Measurements from ENCODE around the gene NEDD4L. TPM values are rescaled to one million over a fixed set of nuclear protein-coding genes. Genes with fewer than 3 reads are reported as not detected.

The NEDD4L gene
- total RNA-seq, 1 experiment from 2014 or later, result 108 TPM

DNA sequence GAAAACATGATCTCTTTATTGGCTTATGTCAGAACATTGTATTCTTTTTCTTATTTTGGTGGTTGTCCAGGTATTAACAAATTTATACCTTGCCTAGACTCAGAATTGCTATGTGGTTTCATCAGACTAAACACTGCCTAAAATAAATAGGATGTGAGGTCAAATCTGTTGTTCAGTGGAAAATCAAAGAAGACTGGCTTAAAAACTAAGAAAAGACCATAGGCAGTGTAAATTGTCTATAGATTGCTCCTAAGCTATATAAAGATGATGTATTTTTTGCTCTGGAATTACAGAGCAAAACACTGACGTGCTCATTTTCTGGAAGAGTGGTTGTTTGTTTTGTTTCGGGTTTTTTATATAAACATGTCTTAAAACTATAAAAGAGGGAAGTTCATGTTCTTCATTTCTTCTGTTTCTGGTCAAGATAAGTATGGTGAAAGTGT is 318.8 kb downstream of the NEDD4L start:
- Mint-ChIP-seq H3K36me3 (ENCODE audit: insufficient read depth, unreplicated experiment) (peaks cover 59% of the 10 kb centered on the region), H3K9me3 (ENCODE audit: unreplicated experiment) (no peaks in the 10 kb centered on the region), H3K27ac (ENCODE audit: low read depth, unreplicated experiment) (peak overlapping the region; percentile 97), H3K4me1 (ENCODE audit: insufficient read depth, unreplicated experiment) (peaks cover 46% of the 10 kb centered on the region), H3K27me3 (ENCODE audit: insufficient read depth, unreplicated experiment) (no peaks in the 10 kb centered on the region), H3K4me3 (ENCODE audit: unreplicated experiment) (no peak overlapping the region)
- ChIA-PET POLR2A (no interaction called here), CTCF (interaction anchor here (1.1 kb wide), 1 partner anchor 14 kb away, joined by 4 read pairs; no protein-coding TSS in a partner anchor)
- DNase-seq (ENCODE audit: unreplicated experiment), result no peak
- TF ChIP-seq, protein P1, sequence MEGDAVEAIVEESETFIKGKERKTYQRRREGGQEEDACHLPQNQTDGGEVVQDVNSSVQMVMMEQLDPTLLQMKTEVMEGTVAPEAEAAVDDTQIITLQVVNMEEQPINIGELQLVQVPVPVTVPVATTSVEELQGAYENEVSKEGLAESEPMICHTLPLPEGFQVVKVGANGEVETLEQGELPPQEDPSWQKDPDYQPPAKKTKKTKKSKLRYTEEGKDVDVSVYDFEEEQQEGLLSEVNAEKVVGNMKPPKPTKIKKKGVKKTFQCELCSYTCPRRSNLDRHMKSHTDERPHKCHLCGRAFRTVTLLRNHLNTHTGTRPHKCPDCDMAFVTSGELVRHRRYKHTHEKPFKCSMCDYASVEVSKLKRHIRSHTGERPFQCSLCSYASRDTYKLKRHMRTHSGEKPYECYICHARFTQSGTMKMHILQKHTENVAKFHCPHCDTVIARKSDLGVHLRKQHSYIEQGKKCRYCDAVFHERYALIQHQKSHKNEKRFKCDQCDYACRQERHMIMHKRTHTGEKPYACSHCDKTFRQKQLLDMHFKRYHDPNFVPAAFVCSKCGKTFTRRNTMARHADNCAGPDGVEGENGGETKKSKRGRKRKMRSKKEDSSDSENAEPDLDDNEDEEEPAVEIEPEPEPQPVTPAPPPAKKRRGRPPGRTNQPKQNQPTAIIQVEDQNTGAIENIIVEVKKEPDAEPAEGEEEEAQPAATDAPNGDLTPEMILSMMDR (IDR thresholded peaks at IDR 0.05; ENCODE audit: unreplicated experiment), result no peak
- intact Hi-C loops (cut with micrococcal nuclease), result no loop called here
- BruUV-seq (replicated peaks), result no TSS peak

DNA sequence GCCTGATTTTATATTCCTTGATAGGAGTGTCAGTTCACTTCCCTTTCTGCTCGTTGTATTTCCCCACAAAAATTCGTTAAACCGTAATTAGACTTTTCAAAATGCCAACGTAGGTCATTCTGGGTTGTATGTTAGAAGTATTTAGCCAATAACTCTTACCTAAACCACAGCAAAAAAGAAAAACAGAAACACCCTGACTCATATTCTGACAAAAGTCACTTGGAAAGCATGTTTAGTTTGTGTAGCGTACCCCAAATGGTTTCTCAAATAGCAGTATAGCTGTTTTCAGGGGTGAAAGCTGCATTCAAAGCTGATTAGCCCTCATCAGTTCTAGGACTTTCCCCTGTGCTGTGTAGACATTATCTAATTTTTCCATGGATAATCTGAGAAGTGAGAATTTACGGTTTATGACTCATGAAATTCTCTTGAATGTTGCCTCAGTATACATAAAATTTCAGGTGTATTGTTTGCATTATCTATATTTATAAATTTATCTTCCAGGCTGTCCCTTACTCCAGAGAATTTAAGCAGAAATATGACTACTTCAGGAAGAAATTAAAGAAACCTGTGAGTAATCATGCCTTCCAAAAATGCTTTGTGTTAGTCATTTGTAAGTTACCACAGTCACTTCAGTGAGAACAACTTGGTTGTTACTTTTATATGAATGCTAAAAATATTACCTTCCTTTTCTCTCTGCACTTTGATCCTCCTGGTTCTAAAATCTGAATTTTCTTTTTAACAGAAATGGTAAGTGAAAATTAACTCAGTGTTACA is 319.9 kb downstream of the NEDD4L start:
- H3K4me3 Mint-ChIP-seq (ENCODE audit: unreplicated experiment), result no peak overlapping the region
- H3K27ac Mint-ChIP-seq (ENCODE audit: low read depth, unreplicated experiment), result peak overlapping the region; percentile 97
- H3K27me3 Mint-ChIP-seq (ENCODE audit: insufficient read depth, unreplicated experiment), result no peaks in the 10 kb centered on the region
- POLR2A ChIA-PET, result interaction anchor here (0.5 to 0.7 kb wide), 2 partner anchors 177 to 413 kb away, joined by 3 to 4 read pairs; no protein-coding TSS in a partner anchor
- CTCF ChIA-PET, result interaction anchor here (0.6 kb wide), 1 partner anchor 401 kb away, joined by 3 read pairs; no protein-coding TSS in a partner anchor
- H3K4me1 Mint-ChIP-seq (ENCODE audit: insufficient read depth, unreplicated experiment), result peaks cover 45% of the 10 kb centered on the region
- peaks cover 68% of the 10 kb centered on the region for H3K36me3 Mint-ChIP-seq (ENCODE audit: insufficient read depth, unreplicated experiment)
- peak; percentile 27 for DNase-seq (ENCODE audit: unreplicated experiment)
- no peaks in the 10 kb centered on the region for H3K9me3 Mint-ChIP-seq (ENCODE audit: unreplicated experiment)
- TF ChIP-seq, protein P1 (IDR thresholded peaks at IDR 0.05; ENCODE audit: unreplicated experiment), result no peak
- intact Hi-C loops (cut with micrococcal nuclease), result no loop called here
- TSS peak; percentile 40 for BruUV-seq (replicated peaks)

DNA sequence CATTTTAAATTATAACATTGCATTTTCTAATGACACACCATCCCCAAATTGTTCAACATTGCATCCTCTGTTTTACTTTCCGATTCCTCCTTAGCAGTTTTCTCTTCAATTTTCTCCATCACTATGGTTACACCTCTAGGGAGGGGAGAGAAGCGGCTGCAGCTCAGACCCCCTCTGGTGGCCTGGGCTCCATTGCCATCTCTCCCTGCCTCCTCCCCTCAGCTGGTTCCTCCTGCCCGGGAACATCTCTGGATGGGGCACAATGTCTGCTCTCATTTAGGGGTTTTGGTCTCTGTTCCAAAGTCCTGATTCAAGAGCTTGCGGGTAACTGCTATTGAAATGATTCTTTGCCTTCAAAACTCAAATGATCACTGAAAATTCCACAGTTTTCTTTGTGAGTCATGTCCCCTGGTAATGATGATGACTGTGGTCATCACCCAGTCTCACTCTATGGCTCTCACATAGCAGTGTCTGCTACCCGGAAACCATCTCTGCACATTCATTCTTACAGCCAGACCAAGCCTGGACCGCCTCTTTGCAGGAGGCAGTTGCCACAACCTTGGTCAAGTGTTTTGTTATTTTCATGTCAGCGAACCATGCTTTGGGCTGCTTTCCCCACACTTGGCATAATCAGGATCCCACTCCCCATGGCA is 321.0 kb downstream of the NEDD4L start:
- no peaks in the 10 kb centered on the region for H3K9me3 Mint-ChIP-seq (ENCODE audit: unreplicated experiment)
- intact Hi-C loops (cut with micrococcal nuclease), result no loop called here
- ChIA-PET CTCF (no interaction called here), POLR2A (interaction anchor here (0.6 kb wide), 1 partner anchor 7 kb away, joined by 6 read pairs; no protein-coding TSS in a partner anchor)
- peaks cover 37% of the 10 kb centered on the region for H3K4me1 Mint-ChIP-seq (ENCODE audit: insufficient read depth, unreplicated experiment)
- TF ChIP-seq, protein P1 (IDR thresholded peaks at IDR 0.05; ENCODE audit: unreplicated experiment), result no peak
- peak; percentile 16 for DNase-seq (ENCODE audit: unreplicated experiment)
- no peak overlapping the region for H3K4me3 Mint-ChIP-seq (ENCODE audit: unreplicated experiment)
- H3K27ac Mint-ChIP-seq (ENCODE audit: low read depth, unreplicated experiment), result no peak overlapping the region
- BruUV-seq (replicated peaks), result no TSS peak
- H3K36me3 Mint-ChIP-seq (ENCODE audit: insufficient read depth, unreplicated experiment), result peaks cover 64% of the 10 kb centered on the region
- H3K27me3 Mint-ChIP-seq (ENCODE audit: insufficient read depth, unreplicated experiment), result no peaks in the 10 kb centered on the region

Data from MCF 10A (cell line).